RWPE2 (cell line): ENCODE data around the gene UBE3B.

Experiments
- ATAC-seq: fragments of 200-7000 bp; cut with Tn5 transposase; 3 replicates; pipeline ENCODE4 v1.9.1; 2021; ENCODE audit warnings: low read depth
- DNase-seq: peaks from one replicate; pipeline ENCODE4 v3.0.0-alpha.2; 2020; ENCODE audit warnings: low spot score
- H3K27ac ChIP-seq: fragments of 450-650 bp; 2 replicates; pipeline ENCODE4 v1.5.1; 2017; ENCODE audit warnings: mild to moderate bottlenecking; ENCODE audit not compliant: poor library complexity, severe bottlenecking
- H3K27me3 ChIP-seq: fragments of 250-450 bp; sonication (Bioruptor Pico); 2 replicates; pipeline ENCODE4 v1.5.1; 2021; ENCODE audit warnings: mild to moderate bottlenecking, moderate library complexity; ENCODE audit not compliant: insufficient read depth, poor library complexity, severe bottlenecking
- H3K36me3 ChIP-seq: fragments of 250-450 bp; sonication (Bioruptor Pico); 2 replicates; pipeline ENCODE4 v1.5.1; 2020; ENCODE audit warnings: low read depth, mild to moderate bottlenecking, moderate library complexity
- H3K4me1 ChIP-seq: fragments of 250-450 bp; sonication (Bioruptor Pico); 2 replicates; pipeline ENCODE4 v1.5.1; 2021; ENCODE audit warnings: mild to moderate bottlenecking, moderate library complexity; ENCODE audit not compliant: insufficient read depth, poor library complexity, severe bottlenecking
- H3K4me3 ChIP-seq: fragments of 250-450 bp; sonication (Bioruptor Pico); 2 replicates; pipeline ENCODE4 v1.5.1; 2021; ENCODE audit warnings: mild to moderate bottlenecking, moderate library complexity; ENCODE audit not compliant: severe bottlenecking
- H3K9me3 ChIP-seq: fragments of 250-450 bp; sonication (Bioruptor Pico); 2 replicates; pipeline ENCODE4 v1.5.1; 2021; ENCODE audit warnings: mild to moderate bottlenecking, moderate library complexity; ENCODE audit not compliant: severe bottlenecking
- CTCF ChIP-seq: fragments of 450-650 bp; IDR thresholded peaks from one replicate; pipeline ENCODE4 v1.5.1; 2017; ENCODE audit warnings: mild to moderate bottlenecking, moderate library complexity; ENCODE audit not compliant: poor library complexity, severe bottlenecking

UBE3B gene

GRCh38 chr12:109445191-109445609 lies 32.2 kb upstream of the UBE3B start:
- Histone ChIP-seq H3K4me3 (no peak overlapping the region), H3K9me3 (no peaks in the 10 kb centered on the region), H3K36me3 (peaks cover 42% of the 10 kb centered on the region), H3K27ac (no peak overlapping the region), H3K4me1 (no peaks in the 10 kb centered on the region), H3K27me3 (no peaks in the 10 kb centered on the region)
- no peak for TF ChIP-seq CTCF
- ATAC-seq (no peak), DNase-seq (no peak)

- Histone ChIP-seq H3K27me3 (no peaks in the 10 kb centered on the region), H3K9me3 (no peaks in the 10 kb centered on the region), H3K36me3 (peaks cover 59% of the 10 kb centered on the region), H3K4me3 (no peak overlapping the region), H3K27ac (no peak overlapping the region), H3K4me1 (no peaks in the 10 kb centered on the region)
- no peak for DNase-seq
- no peak for ATAC-seq
- TF ChIP-seq CTCF: no peak
Measured at GRCh38 chr12:109446869-109447268, 30.6 kb upstream of the UBE3B start.

GRCh38 chr12:109447482-109447881 lies 30.0 kb upstream of the UBE3B start:
- Histone ChIP-seq H3K36me3 (peaks cover 65% of the 10 kb centered on the region), H3K4me3 (no peak overlapping the region), H3K9me3 (no peaks in the 10 kb centered on the region), H3K27ac (no peak overlapping the region), H3K27me3 (no peaks in the 10 kb centered on the region), H3K4me1 (no peaks in the 10 kb centered on the region)
- DNase-seq: no peak
- ATAC-seq: no peak
- TF ChIP-seq CTCF: no peak

GRCh38 chr12:109448272-109448671 lies 29.2 kb upstream of the UBE3B start:
- DNase-seq (no peak), ATAC-seq (no peak)
- Histone ChIP-seq H3K4me3 (no peak overlapping the region), H3K4me1 (no peaks in the 10 kb centered on the region), H3K27ac (no peak overlapping the region), H3K36me3 (peaks cover 70% of the 10 kb centered on the region), H3K27me3 (no peaks in the 10 kb centered on the region), H3K9me3 (no peaks in the 10 kb centered on the region)
- TF ChIP-seq CTCF: no peak

GRCh38 chr12:109448707-109449390 lies 28.6 kb upstream of the UBE3B start:
- Histone ChIP-seq H3K36me3 (peaks cover 76% of the 10 kb centered on the region), H3K4me1 (no peaks in the 10 kb centered on the region)
- no peak for ATAC-seq

More at GRCh38 chr12:109448707-109449390, 28.6 kb upstream of the UBE3B start:
- no peaks in the 10 kb centered on the region for H3K9me3 ChIP-seq
- no peak for TF ChIP-seq CTCF
- no peak overlapping the region for H3K4me3 ChIP-seq
- no peak for DNase-seq
- no peaks in the 10 kb centered on the region for H3K27me3 ChIP-seq
- no peak overlapping the region for H3K27ac ChIP-seq
